GM12873 (cell line): ENCODE results near the gene IRF7.

Experiments used
- CTCF ChIP-seq: IDR thresholded peaks from 2 replicates; pipeline ENCODE4 v1.5.1; 2012; ENCODE audit warnings: low read depth, mild to moderate bottlenecking, moderate library complexity, low read length, control low read depth; ENCODE audit not compliant: insufficient read depth; ENCODE audit errors: missing control alignments

IRF7 gene

GRCh38 chr11:637593-638521 lies 22.1 kb upstream of the IRF7 start:
- TF ChIP-seq CTCF: no peak

GRCh38 chr11:637333-637592 lies 21.5 kb upstream of the IRF7 start:
- TF ChIP-seq CTCF: no peak

GRCh38 chr11:636511-637332 lies 21.0 kb upstream of the IRF7 start, which contains the start of gene DRD4:
DRD4 (plus strand) TSS chr11:637269; CDS start chr11:637305, 36 bp downstream.
- no peak for TF ChIP-seq CTCF

- TF ChIP-seq CTCF: no peak
Observed at GRCh38 chr11:635945-636510, 20.3 kb upstream of the IRF7 start.

- no peak for TF ChIP-seq CTCF
Observed at GRCh38 chr11:630871-631270, 15.1 kb upstream of the IRF7 start.

GRCh38 chr11:629237-629583 lies 13.5 kb upstream of the IRF7 start:
- TF ChIP-seq CTCF: peak; percentile 10

- no peak for TF ChIP-seq CTCF
Observed at GRCh38 chr11:628056-628455, 12.3 kb upstream of the IRF7 start.
